GM18519 (cell line): ENCODE data around the gene SLC2A9.
A peak's percentile ranks its signal among the peaks of the same experiment; 100 is the strongest.
"Not testable (repeated sequence)": the region's sequence is repeated elsewhere in the genome, so short reads cannot be mapped to it uniquely, and the experiment has no call there.

Experiments used
- ATAC-seq: cut with Tn5 transposase; IDR thresholded peaks from one replicate; pipeline ENCODE4 v1.9.1; 2021; ENCODE audit warnings: mild to moderate bottlenecking, moderate library complexity; ENCODE audit not compliant: unreplicated experiment, low FRiP score

The SLC2A9 gene

DNA sequence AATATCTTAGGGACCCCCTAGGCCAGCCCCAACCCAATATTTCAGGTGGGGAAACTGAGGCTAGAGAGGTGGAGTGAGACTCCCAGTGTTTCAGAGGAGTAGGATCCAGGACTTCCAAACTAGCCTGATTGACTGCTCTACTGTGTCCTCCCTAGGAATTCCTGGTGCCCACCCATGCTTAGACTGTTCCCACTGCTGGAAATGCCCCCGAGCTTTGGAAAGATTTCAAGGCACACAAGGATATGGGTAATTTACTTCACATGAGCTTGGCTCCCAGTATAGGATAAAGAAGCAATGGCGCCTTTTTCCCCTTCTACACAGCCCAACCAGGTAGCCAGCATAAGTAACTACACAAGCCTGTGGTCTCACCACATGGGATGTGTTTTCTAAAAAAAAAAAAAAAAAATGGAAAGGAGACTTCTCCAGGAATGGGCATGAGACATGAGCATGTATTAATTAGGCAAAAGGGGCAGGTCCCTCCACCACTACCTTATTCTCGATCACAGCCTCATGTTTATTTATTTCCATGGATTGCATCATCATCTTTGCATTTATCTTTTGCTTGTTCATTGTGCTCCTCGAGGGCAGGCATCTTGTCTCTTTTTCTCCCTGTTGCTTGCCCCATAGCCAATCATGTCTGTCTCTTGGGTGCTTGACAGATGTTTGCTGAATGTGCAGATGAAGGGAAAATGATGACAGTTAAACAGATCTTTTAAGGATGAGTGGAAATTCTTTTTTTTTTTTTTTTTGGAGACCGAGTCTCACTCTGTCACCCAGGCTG, 173.1 kb downstream of the SLC2A9 start:
- no peak for ATAC-seq

DNA sequence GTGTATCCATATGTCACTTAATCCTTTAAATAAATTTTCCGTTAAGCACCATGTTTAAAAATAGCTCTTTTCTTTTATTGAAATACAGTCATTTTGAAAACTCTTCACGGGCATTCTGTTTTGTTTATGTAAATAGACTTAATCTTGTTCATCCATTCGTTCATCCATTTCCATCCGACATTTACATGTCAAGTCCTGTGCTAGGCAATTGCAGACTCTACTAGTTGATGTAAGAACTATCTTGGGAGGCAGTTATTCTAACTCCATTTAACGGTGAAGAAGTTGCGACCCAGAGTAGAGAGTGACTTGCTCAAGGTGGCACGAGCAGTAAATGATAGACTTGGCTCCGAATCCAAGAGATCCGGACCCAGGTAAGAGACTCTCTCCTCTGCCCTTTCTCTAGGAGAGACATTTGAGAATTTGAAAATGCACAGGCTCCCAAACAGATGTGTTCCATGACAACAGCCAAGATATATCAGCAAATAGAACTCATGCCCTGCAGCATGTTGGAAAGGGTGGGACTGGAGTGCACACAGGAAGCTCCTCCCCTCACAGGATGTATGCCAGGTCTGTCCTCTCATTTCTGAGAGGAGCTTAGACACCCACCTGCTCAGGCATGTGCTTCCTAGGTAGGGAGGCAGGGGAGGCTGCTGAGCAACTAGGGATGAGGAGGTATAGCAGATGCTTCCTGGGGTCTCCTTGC, 175.4 kb downstream of the SLC2A9 start:
- ATAC-seq: no peak

DNA sequence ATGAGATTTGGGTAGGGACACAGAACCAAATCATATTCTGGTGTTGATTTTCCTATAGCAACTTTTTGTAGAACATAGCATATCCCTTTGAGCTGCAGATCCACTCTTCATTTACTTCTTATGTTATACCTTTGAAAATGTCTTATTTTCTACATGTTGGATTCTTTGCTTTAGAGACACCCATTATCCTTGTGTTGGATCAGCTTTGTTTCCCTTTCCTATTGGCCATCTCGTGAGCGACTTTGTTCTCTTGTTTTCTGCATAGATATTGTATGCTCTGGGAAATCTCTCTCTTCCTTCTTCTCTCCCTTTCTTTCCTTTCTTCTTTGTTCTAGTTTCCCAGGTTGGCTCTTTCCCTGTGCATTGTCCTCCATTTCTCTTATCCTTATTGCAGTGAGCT, 180.2 kb downstream of the SLC2A9 start:
- no peak for ATAC-seq

DNA sequence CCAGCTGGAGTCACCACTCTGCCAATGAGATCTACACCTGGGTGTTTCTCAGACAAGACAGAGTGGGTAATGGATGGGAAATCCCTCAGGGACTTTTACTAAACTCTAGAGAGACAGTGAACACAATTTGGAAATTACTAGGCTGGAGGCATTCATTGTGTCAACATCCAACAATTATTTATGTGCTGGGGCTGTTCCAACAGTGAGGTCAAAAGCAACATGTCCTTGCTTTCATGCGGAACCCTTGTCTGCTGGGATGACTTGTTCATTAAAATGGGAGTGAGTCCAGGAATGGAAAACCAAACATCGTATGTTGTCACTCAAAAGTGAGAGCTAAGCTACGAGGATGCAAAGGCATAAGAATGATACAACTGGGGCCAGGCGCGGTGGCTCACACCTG, 185.9 kb downstream of the SLC2A9 start:
- no peak for ATAC-seq

DNA sequence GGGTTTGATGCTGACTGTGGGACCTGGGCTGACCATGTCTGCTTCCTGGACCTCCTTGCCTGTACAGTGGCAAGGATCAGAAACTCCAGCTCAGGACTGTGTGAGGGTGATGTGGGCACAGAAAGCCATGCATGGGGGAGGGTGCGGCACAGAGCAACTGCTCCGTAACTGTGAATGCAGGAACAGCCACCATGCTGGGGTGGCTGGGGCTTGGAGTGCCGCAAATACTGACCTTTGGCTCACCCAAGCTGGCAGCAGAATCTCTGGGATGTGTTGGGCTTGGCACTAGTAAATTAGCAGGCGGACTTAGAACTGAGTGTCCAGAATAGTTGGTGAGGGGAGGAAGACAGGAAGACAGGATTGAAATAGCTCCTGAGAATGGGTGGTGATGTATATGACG, 187.9 kb downstream of the SLC2A9 start:
- ATAC-seq: no peak

DNA sequence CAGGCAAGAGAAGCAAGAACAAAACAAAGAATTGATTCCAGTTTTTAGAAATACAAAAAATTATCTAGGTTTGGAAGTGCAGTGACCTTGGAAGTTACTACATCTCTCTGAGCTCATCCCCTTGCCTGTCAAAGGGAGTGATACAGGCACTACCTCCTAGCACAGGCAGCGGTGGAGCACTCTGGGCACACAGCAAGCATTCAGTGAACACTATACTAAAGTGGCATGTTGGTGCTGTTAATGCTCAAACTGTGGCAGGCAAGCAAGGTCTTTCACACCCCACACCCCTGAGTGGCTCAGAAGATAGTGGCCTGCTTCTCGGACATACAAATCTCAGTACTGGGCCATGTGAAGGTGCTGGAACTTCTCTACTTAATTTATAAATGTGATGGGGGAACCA, 188.7 kb downstream of the SLC2A9 start:
- ATAC-seq: no peak

DNA sequence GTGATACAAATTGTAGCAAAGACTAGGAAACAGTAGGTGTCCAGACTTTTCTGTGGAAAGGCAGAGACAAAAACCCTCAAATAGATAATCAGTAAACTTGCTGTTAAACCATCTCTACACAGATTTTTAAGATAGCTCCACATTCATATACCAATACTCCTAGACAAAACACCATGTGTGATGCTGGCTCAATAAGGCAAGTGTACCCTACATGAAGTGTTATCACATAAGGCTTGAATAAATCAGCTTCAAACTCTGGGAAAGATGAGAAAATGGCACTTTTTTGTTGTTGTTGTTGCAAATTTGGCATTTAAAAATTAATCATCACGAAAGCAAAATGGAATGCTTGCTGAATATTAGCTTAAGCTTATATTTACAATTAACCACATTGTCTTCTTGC, 194.7 kb downstream of the SLC2A9 start:
- no peak for ATAC-seq

DNA sequence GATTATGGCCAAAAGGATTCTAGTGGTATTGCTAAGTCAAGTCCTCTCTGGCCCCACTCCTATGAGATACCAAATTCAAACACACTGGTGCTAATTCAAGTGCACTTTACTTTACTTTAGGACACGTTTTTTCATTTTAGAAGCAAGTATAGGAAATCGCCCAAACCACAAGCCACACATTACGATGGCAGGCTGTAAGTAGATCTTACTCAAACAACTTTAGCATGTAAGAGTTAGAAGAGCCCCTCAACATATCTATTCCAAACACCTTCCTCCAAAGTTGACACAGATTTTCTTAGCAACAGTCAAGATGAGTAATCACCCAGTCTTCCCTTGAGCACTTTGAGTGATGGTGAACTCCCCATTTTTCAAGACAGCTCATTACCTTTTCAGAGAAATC, 196.2 kb downstream of the SLC2A9 start:
- no peak for ATAC-seq

DNA sequence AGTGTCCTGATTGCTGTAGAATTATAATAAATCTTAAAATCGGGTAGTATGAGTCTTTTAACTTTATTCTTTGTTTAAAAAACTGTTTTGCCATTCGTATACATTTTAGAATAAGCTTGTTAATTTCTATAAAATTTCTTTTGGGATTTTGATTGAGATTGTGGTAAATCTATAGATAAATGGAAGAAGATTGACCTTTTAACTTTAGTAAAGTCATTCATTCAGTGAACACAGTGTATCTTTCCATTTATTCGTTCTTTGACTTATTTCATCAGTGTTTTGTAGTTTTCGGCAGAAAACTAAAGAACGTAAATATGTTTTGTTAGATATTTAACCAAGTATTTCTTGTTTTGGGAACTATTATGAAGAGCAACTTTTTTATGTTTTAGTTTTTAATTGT, 201.0 kb downstream of the SLC2A9 start:
- ATAC-seq: no peak

DNA sequence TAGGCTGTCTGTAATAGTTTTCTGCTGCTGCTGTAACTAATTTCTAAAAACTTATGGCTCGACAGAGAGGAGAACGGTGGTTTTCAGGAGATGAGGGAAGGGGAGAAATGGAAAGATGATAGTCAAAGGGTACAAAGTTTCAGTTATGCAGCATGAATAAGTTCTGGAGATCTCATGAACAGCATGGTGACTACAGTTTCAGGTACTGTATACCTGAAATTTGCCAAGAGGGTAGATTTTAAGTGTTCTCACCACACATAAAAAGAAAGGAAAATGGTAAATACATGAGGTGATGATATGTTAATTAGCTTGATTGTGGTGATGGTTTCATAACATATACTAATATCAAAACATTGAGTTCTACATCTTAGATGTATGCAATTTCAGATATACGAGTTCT, 205.0 kb downstream of the SLC2A9 start:
- no peak for ATAC-seq

DNA sequence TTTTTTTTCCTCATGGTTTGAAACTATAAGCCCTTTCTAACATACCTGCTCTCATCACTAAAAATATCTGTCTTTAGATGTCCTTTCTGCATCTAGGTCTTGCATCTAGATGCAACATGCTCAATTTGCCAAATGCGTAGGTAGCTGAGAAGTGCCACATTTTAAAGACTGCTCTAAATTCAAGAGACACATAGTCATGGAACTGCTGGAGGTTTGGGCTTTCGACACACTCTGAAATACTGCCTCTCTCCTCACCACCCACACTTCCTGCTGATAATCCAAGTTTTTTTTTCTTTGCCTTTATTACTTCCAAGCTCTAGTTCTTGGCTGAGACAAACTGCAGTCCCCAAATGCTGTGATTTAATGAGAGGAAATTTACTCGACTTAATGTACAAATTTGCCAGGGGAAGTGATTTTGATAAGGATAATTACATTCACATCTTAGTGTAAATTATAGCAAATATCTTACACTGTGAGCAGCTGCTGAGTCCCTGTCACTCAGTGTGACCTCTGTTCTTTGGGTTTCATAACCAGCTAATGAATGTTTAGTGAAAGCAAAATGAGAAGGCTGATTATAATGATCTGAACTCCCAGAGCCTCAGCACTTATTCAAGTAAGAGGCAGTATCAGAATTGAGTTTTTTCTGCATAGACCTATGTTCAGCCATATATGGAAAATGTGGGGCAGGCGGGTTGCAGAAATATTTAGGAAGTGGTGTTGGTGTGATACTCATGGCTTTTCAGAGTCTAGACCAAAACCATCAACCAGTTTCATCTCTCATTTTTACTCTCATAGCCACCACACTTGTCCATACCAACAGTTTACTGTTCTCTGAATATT, 208.6 kb downstream of the SLC2A9 start:
- peak; percentile 85 for ATAC-seq

DNA sequence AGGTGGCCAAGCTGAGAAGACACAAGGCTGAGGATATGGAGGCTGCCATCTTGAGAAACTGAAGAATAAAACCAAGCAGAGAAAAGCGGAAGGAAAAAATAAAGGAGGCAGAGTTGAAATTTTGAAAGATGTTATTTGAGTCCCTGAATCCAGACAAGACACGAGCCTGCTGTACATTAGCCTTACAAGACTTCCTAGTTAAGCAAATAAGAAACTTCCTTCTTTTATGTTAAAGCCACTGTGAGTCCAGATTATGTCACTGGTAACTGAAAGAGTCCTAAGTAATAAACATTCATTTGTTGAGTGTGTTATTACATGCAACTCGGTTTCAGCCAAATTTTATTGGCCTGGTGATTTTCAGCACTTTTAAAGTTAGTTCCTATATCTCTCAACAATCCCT, 209.5 kb downstream of the SLC2A9 start:
- ATAC-seq: no peak

DNA sequence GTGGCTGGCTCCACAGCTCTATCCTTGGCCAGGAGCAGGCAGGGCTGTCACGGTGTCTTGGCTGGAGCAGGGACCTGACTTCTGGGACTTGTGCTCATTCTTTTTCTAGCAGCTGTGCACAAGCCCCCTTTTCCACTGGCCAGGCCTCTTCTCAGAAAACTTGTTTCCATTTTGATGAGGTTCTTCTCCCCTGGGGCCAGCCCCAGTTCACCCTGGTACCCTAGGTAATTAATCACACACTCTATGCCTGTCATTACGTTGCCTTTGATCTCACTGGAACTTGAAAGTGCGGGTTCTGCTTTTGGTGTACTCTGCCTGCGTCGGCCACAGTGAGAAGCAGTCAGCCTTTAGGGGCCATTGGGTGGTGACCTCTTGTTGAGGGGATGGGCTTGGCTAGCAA, 213.2 kb downstream of the SLC2A9 start:
- ATAC-seq: no peak

DNA sequence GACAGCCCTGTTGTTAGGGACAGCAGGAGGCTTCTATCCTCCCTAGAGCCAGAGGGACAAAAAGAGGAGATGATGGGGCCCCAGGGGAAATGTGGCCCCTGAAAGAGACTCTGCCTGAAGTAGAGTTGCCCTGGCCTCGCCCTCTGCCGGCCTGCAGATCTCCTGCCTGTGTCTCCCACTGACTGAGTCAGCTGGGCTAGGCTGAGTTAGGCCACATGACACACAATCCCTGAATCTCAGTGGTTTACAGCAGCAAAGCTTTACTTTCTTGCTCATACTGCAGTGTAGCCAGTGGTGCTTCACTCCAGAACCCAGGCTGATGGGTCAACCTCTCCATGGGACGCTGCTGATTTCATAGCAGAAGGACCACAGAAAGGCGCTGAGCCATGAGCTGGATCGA, 216.4 kb downstream of the SLC2A9 start:
- no peak for ATAC-seq

DNA sequence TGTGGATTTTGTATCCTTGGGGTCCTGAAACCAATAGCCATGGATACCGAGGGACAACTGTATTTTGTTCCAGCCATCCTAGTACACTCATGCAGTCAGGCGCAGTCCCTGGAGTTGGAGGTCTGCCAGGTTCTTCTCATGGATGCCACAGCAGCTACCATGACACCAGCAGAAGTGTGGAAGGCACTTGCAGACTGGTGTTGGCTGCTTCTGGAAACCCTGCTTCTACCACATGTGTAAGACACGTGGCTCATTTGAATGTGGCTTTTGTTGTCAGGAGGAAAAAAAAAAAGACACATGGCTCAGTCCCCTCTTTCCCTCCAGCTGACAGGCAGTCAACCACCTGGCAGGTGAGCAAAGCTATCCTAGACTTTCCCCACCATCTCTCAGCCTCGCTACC, 220.4 kb downstream of the SLC2A9 start:
- ATAC-seq: no peak

DNA sequence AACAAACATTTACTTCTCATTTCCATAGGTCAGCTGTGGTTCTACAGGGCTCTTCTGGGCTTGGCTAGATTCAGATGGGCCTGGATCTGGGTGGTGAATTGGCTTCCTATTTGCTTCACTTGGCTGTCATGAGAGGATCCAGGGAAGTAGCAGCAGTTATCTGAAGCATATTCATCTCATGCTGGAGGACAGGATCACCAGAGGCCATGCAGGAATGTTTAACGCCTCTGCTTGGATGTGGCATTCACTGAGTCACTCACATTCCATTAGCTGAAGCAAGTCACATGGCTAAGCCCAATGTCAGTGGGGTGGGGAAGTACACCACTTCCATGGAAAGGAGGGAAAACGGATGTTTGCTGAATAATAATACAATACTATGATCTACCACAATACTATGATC, 224.7 kb downstream of the SLC2A9 start:
- ATAC-seq: not testable (repeated sequence)

DNA sequence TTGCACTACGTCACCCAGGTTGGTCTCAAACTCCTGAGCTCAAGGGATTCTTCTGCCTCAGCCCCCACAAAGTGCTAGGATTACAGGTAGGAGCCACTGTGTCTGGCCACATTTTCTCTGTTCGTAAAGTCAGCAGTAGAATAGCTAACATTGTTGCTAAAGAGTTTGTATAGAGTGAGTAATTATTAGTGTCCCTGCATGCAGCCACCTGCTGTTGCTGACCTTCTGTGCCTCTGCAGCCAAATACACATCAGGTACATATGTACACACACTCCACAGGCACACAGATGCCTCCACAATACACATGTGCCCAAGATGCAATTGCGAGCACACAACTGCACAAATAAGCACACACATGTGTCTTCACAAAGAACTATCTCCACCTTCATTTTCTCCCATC, 228.9 kb downstream of the SLC2A9 start:
- ATAC-seq: no peak

DNA sequence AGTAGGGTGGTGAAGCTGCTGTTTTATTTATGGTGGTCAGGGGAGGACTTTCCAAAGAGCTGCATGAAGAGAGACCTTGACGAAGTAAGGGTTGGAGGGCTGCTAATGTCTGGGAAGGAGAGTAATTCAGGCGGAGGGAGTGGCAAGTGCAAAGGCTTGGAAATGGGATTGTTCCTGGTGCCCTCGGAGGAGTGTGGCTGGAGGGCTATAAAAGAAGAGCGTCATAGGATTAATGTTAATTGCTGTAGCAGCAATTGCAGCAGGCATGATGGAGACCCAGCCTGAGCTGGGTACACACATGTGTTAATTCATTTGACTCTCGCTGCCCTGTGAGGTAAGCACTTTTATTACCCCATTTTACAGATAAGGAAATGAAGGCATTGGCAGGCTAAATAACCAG, 235.4 kb downstream of the SLC2A9 start:
- not testable (repeated sequence) for ATAC-seq

DNA sequence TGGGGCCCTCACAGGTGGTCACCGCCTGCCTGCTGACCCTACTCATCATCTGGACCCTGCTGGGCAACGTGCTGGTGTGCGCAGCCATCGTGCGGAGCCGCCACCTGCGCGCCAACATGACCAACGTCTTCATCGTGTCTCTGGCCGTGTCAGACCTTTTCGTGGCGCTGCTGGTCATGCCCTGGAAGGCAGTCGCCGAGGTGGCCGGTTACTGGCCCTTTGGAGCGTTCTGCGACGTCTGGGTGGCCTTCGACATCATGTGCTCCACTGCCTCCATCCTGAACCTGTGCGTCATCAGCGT, 239.2 kb downstream of the SLC2A9 start:
- no peak for ATAC-seq

DNA sequence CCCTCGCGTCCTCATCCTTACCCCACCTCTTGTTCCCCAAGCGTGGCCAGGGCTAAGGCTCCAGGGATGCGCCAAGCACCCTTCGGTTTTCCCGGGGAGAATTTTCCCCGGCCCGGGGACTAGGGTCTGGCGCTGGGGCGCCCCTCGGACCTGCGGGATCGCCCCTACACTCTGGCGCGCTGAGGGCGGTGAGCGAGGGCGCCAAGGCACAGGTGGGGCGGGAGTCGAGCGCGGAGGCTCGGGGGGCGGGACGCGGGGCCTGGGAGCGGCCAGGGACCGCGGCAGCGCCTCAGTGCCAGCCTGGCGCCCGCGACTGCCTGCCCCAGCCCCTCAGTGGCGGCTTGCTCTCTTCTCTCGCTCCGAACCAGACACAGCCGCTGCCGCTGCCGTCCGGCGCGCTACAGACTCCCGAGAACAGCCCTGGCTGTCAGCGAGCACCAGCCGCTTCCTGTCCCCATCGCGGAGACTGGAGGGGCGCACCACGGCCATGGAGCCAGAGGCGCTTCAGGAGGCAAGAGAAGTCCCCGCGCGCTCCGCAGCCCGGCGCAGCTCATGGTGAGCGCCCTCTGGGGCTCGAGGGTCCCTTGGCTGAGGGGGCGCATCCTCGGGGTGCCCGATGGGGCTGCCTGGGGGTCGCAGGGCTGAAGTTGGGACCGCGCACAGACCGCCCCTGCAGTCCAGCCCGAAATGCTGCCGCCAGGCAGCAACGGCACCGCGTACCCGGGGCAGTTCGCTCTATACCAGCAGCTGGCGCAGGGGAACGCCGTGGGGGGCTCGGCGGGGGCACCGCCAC, 239.8 kb downstream of the SLC2A9 start, which contains the start of gene DRD5:
Gene DRD5, plus strand, starts transcription at position 292 of the 793 bp plus-strand sequence. Its CDS starts 396 bp downstream, at position 688.
- no peak for ATAC-seq
